ENCODE results near the gene SPATA31C2. TPM values are rescaled to one million over a fixed set of nuclear protein-coding genes. Genes with fewer than 3 reads are reported as not detected.

SPATA31C2 gene
- total RNA-seq, 2 donors from 2014 or later = not detected

DNA sequence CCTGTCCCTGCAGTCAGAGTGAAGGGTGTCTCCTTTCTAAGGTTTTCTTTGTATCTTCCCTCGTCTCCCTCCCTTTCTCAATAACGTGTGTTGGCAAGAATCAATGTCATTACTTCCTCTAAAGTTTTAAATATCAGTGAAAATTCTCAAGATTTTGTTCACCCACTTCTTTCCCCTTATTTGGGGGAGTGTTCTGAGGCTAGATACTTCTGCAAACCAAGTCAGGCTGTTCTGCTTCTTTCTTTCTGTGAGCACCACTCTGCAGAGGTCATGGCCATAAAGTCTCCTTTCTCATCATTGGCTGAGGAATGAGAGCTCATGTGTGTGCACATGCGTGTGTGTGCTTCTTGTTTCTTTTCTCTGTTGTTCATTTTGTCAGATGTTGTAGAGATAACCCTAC, 26.6 kb upstream of the SPATA31C2 start:
- Histone ChIP-seq H3K4me1 (ENCODE audit: control insufficient read depth, insufficient read depth, low read length) (peaks cover 6% of the 10 kb centered on the region), H3K4me3 (ENCODE audit: low read length) (no peak overlapping the region), H3K27ac (ENCODE audit: low read depth, low read length) (no peak overlapping the region), H3K36me3 (ENCODE audit: control insufficient read depth, insufficient read depth, low read length) (no peaks in the 10 kb centered on the region), H3K9me3 (ENCODE audit: control insufficient read depth, low read length) (peaks cover 21% of the 10 kb centered on the region), H3K9ac (ENCODE audit: extremely low read depth, low read length, poor library complexity, severe bottlenecking) (no peak overlapping the region), H3K27me3 (ENCODE audit: control insufficient read depth, insufficient read depth, low read length, poor library complexity, severe bottlenecking) (no peaks in the 10 kb centered on the region)
- DNase-seq = no peak
- peaks cover 23% of the 10 kb centered on the region for H3K4me1 Mint-ChIP-seq
- H3K27ac Mint-ChIP-seq = no peak overlapping the region
- TF ChIP-seq, protein P1, sequence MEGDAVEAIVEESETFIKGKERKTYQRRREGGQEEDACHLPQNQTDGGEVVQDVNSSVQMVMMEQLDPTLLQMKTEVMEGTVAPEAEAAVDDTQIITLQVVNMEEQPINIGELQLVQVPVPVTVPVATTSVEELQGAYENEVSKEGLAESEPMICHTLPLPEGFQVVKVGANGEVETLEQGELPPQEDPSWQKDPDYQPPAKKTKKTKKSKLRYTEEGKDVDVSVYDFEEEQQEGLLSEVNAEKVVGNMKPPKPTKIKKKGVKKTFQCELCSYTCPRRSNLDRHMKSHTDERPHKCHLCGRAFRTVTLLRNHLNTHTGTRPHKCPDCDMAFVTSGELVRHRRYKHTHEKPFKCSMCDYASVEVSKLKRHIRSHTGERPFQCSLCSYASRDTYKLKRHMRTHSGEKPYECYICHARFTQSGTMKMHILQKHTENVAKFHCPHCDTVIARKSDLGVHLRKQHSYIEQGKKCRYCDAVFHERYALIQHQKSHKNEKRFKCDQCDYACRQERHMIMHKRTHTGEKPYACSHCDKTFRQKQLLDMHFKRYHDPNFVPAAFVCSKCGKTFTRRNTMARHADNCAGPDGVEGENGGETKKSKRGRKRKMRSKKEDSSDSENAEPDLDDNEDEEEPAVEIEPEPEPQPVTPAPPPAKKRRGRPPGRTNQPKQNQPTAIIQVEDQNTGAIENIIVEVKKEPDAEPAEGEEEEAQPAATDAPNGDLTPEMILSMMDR (conservative IDR thresholded peaks at IDR 0.05) = no peak
- H3K9me3 Mint-ChIP-seq = peaks cover 22% of the 10 kb centered on the region
- H3K36me3 Mint-ChIP-seq (ENCODE audit: low read depth) = peaks cover 2% of the 10 kb centered on the region
- H3K4me3 Mint-ChIP-seq = no peak overlapping the region
- peaks cover 9% of the 10 kb centered on the region for H3K27me3 Mint-ChIP-seq (ENCODE audit: insufficient read depth)
- 57% methylated on average over 3 of the region's 3 CpGs; no CpG with 5 or more reads in 1 of the 2 experiments for WGBS, 2 experiments (ENCODE audit: insufficient coverage in 1 of 2, insufficient read length in 1 of 2)

DNA sequence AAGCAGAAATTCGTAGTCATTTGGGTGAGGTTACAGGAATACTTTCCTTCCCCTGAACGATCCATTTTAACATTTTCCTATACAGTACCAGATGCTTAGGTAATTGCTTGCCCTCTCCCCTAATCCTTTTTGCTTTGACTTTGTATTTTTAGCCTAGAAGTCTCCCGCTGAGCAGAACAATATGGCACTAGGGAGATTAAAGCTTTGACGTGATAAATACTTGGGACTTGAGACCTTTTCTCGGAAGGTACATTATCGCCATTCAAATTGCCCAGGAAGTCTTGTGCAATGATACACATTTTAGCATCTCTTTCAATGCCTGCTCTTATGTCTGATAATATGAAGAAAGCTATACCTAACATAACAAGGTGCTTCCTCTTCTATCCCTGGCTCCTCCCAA, 22.9 kb upstream of the SPATA31C2 start:
- H3K4me3 ChIP-seq (ENCODE audit: low read length) = peak overlapping the region; percentile 8
- Mint-ChIP-seq H3K4me1 (peaks cover 24% of the 10 kb centered on the region), H3K9me3 (peaks cover 16% of the 10 kb centered on the region), H3K27ac (peak overlapping the region; percentile 15), H3K36me3 (ENCODE audit: low read depth) (peaks cover 2% of the 10 kb centered on the region), H3K27me3 (ENCODE audit: insufficient read depth) (peaks cover 14% of the 10 kb centered on the region), H3K4me3 (peak overlapping the region; percentile 2)
- no peaks in the 10 kb centered on the region for H3K27me3 ChIP-seq (ENCODE audit: control insufficient read depth, insufficient read depth, low read length, poor library complexity, severe bottlenecking)
- H3K27ac ChIP-seq (ENCODE audit: low read depth, low read length) = no peak overlapping the region
- whole genome bisulfite sequencing, 2 experiments (ENCODE audit: insufficient coverage in 1 of 2, insufficient read length in 1 of 2) = 19 to 44% methylated on average over 5 to 6 of the region's 6 CpGs
- H3K9ac ChIP-seq (ENCODE audit: extremely low read depth, low read length, poor library complexity, severe bottlenecking) = no peak overlapping the region
- TF ChIP-seq, protein P1 (conservative IDR thresholded peaks at IDR 0.05) = no peak
- H3K4me1 ChIP-seq (ENCODE audit: control insufficient read depth, insufficient read depth, low read length) = peaks cover 6% of the 10 kb centered on the region
- H3K36me3 ChIP-seq (ENCODE audit: control insufficient read depth, insufficient read depth, low read length) = no peaks in the 10 kb centered on the region
- peak; percentile 55 for DNase-seq
- H3K9me3 ChIP-seq (ENCODE audit: control insufficient read depth, low read length) = peaks cover 17% of the 10 kb centered on the region

DNA sequence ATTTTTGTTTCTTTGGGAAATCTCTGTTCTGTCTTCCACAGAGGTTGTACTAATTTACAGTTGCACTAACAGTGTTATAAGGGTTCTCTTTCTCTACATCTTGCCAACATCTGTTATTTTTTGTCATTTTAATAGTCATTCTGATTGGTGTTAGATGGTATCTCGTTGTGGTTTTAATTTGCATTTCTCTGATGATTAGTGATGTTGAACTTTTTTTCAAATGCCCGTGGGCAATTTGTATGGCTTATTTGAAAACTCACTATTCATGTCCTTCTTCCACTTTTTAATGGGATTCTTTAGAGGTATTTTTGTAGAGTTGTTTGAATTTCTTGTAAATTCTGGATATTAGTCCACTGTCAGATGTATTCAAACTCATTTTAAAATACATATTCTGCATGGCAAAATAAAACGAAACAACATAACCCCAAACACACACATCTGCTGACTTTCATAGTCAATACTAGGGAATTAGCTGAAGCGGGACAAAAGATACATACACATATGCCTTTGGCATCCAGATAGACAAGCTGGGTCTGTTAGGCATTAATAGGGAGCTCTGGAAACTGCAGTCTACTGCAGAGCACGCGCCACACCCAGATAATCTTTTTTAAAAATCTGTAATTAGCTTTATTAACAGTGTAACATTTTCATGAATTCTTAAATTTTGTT, 5.8 kb upstream of the SPATA31C2 start:
- 82% methylated on average over 6 of the region's 6 CpGs; no CpG with 5 or more reads in 1 of the 2 experiments for WGBS, 2 experiments (ENCODE audit: insufficient coverage in 1 of 2, insufficient read length in 1 of 2)
- Mint-ChIP-seq H3K27me3 (ENCODE audit: insufficient read depth) (peaks cover 19% of the 10 kb centered on the region), H3K36me3 (ENCODE audit: low read depth) (no peaks in the 10 kb centered on the region), H3K9me3 (no peaks in the 10 kb centered on the region), H3K4me3 (no peak overlapping the region), H3K27ac (no peak overlapping the region), H3K4me1 (peaks cover 7% of the 10 kb centered on the region)
- H3K9me3 ChIP-seq (ENCODE audit: control insufficient read depth, low read length) = peaks cover 8% of the 10 kb centered on the region
- H3K4me3 ChIP-seq (ENCODE audit: low read length) = no peak overlapping the region
- DNase-seq = no peak
- no peaks in the 10 kb centered on the region for H3K36me3 ChIP-seq (ENCODE audit: control insufficient read depth, insufficient read depth, low read length)
- H3K9ac ChIP-seq (ENCODE audit: extremely low read depth, low read length, poor library complexity, severe bottlenecking) = no peak overlapping the region
- TF ChIP-seq, protein P1 (conservative IDR thresholded peaks at IDR 0.05) = no peak
- peaks cover 13% of the 10 kb centered on the region for H3K27me3 ChIP-seq (ENCODE audit: control insufficient read depth, insufficient read depth, low read length, poor library complexity, severe bottlenecking)
- no peaks in the 10 kb centered on the region for H3K4me1 ChIP-seq (ENCODE audit: control insufficient read depth, insufficient read depth, low read length)
- H3K27ac ChIP-seq (ENCODE audit: low read depth, low read length) = no peak overlapping the region

Measured in endodermal cell (in vitro differentiated cells).